HG03521 (cell line): ENCODE measurements around the gene NGFR.
"Not testable (repeated sequence)": the region's sequence is repeated elsewhere in the genome, so short reads cannot be mapped to it uniquely, and the experiment has no call there.

Experiments used
- ATAC-seq: cut with Tn5 transposase; IDR thresholded peaks from one replicate; pipeline ENCODE4 v1.9.1; 2021; ENCODE audit warnings: mild to moderate bottlenecking, moderate library complexity; ENCODE audit not compliant: unreplicated experiment

NGFR gene

DNA sequence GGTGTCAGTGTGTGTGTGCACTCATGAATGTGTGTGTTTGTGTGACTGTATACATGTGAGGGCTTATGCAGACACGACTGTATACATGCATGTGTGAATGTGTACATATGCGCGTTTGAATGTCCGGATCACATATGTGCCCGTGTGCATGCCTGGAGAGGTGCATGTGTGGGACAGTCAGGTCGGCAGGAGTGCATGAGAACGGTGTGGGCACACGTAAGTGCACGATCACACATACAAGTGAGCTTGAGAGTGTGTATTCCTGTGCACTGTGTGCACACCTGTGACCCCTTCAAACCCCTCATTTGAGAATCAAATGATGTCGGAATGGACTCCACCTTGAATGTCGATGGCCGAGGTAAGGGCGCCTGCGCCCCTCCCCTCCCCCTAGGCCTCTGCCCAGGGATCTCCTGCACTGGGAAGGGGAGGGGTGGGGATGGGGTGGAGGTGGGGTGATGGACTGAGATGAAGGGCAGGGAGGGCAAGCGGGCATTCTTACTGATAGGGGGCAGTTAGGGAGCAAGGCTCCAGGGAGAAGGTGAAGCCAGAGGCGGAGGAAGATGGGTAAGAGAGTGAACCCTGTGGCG, 601 bp upstream of the NGFR start:
- ATAC-seq: no peak

GRCh38 chr17:49495842-49496182, 719 bp downstream of the NGFR start:
- ATAC-seq: no peak

GRCh38 chr17:49496183-49496866, 1.2 kb downstream of the NGFR start:
- ATAC-seq: no peak

- no peak for ATAC-seq
Observed at GRCh38 chr17:49496867-49497147, 1.7 kb downstream of the NGFR start.

DNA sequence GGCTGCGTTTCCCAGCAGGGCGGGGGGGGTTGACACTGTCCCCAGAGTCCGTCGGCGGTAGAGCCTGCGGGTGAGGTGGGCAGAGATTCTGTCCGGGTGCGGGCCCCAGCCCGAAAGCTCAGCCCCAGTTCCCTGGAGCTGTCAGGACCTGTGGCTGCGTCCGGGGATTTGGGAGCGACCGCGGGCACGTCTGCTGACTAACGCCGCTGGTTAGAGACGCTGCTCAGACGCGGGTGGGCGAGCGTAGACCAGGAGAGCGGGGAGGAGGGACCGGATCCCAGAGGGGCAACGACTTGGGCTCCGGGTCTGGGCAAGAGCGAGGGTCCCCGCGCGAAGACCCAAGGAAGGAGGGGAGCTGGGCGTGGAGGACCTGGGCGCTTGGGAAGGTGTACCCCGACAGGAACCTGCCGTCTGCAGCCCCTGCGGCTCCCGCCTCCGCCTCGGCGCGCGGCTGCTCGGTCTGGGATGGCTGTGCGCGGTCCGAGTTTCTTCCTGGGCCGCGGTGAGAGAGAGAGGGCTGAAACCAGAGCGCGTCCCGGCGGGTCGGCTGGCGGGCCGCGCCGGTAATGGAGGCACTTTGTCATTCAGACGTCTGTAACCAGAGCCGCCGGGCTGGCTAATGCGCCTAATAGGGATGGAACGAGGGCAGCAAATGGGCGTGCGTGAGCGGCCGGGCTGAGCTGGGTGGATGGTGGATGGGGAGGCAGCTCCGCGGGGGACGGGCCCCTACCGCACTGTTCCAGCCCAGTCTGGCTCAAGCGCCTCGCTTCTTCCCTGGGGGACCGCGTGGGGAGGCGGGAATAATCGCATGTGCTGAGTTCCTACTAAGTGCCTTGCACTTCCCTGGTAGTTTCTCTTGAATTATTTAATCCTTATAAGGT, 2.3 kb downstream of the NGFR start:
- no peak for ATAC-seq

- ATAC-seq: no peak
Observed at GRCh38 chr17:49498029-49498615, 3.0 kb downstream of the NGFR start.

GRCh38 chr17:49501496-49501895, 6.4 kb downstream of the NGFR start:
- no peak for ATAC-seq

- ATAC-seq: no peak
Observed at GRCh38 chr17:49502254-49502653, 7.2 kb downstream of the NGFR start.

DNA sequence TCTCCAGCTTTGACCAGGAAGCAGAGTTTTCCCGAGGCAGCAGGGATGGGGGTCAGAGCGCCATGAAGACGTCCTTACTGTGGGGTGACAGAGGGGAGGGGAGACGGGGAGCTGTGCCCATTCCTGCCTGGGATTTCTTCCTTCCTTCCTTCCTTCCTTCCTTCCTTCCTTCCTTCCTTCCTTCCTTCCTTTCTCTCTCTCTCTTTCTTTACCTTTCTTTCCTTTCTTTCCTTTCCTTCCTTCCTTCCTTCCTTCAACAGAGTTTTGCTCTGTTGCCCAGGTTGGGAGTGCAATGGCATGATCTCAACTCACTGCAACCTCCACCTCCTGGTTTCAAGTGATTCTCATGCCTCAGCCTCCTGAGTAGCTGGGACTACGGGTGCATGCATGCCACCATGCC, 7.6 kb downstream of the NGFR start:
- ATAC-seq: not testable (repeated sequence)

DNA sequence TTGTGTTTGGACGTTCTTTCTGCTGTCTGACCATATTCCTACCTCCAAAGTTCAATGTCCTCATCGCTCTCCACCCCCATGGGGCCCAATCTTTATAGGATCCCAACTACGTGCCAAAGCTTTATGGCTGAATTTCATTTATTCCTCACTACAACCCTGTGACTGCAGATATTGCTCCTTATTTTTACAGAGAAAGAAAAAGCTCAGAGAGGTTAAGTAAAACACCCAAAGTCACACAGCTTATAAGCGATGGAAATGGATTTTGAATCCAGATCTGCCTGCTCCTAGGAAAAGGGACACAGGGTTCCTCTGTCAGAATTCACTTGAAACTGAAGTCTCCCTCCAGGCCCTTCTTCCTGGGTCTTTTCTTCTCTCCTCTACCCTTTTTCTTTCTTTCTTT, 9.3 kb downstream of the NGFR start:
- no peak for ATAC-seq

DNA sequence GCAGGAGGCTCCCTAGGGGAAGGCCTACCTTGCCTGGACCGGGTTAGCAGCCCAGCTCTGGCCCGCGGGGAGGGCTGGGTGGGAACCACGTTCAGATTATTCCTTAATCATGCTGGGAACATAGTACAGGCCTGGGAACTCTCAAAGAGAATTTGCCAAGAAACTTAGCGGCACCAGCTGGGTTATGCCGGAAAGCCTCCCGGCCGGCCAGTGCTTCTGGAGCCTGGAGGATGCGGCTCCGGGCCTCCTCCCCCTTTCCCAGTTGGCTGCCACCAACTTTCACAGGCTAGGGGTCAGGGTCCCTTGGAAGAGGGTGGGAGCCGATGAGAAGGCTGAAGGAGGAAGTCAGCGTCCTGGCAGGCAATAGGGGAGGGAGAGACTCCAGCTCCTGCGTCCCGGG, 10.8 kb downstream of the NGFR start:
- no peak for ATAC-seq

- no peak for ATAC-seq
Observed at GRCh38 chr17:49506282-49506681, 11.2 kb downstream of the NGFR start.

DNA sequence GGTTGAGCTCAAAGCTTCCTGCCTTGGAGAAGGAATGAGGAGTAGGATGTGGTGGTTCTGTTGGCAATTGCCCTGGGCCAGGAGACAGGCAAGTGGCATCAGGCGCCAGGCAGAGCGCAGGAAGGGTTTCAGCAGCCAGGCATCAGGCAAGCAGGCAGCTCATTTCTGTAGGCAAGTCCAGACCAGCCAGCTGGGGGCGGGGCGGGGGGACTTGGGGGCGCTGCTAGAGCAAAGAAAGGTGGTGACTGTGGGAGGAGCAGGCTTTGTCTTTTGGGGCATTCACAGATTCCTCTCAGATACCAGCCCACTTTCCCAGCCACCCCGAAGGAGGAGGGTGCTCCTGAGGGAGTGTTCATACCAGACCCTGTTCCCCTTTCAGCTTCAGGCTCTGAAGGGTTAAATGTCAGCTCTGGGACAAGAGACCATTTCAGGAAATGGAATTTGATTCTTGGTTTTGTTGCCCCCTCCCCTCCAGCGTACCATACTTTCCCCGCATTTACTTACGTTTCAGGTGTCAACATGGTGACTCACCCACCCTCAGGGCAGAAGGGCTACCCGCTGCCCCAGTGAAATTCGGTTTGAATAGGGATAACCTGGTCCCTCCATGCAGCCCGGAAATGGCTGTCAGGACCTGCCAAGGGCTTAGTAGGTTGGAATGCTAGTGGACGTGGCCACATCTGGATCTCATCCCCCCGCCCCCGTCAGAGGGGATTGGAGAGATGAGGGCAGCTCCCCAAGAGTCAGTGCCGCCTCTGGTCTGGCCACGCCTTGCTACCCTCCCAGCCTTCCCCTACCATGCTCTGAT, 13.2 kb downstream of the NGFR start:
- no peak for ATAC-seq

DNA sequence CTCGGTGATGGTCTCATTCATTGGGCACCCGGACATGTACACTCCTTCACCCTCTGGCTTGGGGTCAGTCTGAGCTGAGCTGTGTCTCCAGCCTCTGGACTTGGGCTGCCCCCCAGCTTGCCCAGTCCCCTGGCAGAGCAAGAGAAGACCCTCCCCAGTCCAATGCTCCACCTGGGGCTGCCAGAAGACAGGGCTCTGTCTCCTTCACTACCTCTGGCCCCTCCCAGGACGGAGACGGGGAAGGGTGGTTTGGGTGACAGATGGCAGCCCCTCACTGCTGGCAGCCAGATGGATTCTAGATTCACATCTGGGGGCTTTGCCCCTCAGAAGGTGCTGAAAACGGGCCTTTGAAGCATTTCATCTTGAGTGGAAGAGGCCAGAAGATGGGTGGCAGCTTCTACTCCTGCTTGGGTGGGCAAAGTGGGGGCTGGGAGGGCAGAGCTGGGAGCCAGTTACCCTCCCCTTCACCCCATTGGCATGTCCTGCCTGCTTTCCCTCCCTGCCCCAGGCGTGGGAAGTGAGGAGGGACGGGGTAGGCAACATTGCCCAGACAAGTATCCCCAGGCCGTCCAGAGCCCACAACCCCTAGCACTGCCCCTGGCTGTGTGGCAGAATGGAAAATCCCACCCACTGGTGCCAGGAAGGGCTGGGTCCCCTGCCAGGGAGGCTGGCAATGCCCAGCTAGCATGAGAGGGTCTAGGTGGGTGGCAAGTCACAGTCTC, 13.9 kb downstream of the NGFR start:
- no peak for ATAC-seq

DNA sequence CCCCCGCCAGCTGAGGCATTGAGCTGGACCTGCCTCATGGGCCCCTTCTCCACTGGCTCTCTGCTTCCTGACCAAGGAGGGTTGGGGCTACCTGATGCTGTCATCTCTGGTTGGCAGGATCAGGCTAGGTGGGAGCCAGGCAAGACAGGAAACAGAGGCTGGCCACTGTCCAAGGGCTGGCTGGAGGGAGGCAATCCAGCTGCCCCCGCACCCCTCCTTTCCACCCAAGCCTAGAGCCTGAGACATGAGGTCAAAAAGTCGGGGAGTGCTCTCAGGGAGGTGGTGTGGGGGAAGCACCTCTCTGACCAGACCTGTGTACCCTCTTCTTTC, 14.5 kb downstream of the NGFR start:
- ATAC-seq: no peak

DNA sequence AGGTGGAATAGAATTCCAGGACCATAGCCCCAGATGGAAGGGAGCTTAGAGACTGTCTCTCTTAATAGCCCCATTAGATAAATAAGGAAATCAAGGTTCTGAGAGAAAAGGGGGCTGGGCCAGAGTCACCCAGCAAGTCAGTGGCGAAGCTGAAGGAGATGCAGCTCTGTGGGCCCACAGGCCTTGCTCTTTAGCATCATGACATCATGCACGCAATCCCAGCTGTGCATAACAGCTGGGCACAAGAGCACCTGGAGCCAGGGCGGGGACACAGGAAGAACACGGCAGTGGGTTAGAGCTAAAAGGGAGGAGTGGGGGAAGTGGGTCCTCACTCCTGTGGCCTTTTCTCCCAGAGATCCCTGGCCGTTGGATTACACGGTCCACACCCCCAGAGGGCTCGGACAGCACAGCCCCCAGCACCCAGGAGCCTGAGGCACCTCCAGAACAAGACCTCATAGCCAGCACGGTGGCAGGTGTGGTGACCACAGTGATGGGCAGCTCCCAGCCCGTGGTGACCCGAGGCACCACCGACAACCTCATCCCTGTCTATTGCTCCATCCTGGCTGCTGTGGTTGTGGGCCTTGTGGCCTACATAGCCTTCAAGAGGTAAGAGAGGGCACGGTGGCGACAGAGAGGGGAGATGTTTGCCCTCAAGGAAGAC, 15.1 kb downstream of the NGFR start:
- ATAC-seq: no peak

DNA sequence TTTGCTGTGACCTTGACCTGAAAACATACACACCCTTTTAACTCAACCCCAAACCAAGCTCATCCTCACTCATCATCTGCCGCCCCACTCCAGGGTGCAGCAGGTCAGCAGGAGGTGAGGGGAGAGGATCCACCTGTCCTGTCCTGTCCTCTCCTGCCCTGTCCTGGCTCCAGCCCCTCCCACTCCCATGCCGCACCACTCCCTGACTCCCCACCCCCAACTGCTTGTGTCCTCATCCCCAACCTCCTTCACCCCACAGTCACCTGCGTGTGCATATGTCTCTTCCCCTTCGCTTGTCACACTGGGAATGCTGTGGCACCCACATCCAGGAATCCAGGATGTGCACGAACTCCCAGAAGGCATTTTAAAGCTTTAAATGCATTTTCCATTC, 15.6 kb downstream of the NGFR start:
- ATAC-seq: no peak

GRCh38 chr17:49511810-49512209, 16.7 kb downstream of the NGFR start:
- no peak for ATAC-seq

DNA sequence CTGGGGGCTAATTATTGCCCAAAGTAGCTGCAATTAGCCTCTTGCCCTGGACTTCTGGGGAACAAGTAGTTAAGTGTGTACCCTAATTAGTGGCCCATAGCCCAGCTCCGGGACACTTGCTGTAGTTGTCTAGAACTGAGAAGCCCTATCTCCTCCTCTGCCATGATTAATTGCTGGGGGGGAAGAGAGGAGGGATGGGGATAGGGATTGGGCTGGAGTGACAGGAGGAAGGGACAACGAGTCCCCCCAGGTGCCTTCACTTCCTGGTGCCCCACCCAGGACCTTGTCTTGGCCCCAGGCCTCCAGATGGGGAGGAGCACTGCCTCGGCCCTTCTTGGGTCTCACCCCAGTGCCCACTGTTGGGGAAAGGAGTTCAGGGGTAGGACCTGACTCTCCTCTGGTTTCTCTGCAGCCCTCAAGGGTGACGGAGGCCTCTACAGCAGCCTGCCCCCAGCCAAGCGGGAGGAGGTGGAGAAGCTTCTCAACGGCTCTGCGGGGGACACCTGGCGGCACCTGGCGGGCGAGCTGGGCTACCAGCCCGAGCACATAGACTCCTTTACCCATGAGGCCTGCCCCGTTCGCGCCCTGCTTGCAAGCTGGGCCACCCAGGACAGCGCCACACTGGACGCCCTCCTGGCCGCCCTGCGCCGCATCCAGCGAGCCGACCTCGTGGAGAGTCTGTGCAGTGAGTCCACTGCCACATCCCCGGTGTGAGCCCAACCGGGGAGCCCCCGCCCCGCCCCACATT, 17.4 kb downstream of the NGFR start:
- ATAC-seq: no peak

- no peak for ATAC-seq
Observed at GRCh38 chr17:49513044-49513395, 17.9 kb downstream of the NGFR start.
